KMS-11 (cell line): Measurements from ENCODE around the gene DGCR2.

ENCODE experiments used
- H2AFZ ChIP-seq: fragments of 200-600 bp; sonication (generic); 2 replicates; pipeline ENCODE4 v1.6.1; 2016; ENCODE audit warnings: antibody characterized with exemption, mixed run types, low read depth
- H3K27ac ChIP-seq: fragments of 200-600 bp; sonication (generic); 2 replicates; pipeline ENCODE4 v1.6.1; 2016; ENCODE audit warnings: mild to moderate bottlenecking, mixed run types
- H3K27me3 ChIP-seq: fragments of 200-600 bp; sonication (generic); 2 replicates; pipeline ENCODE4 v1.6.1; 2017; ENCODE audit warnings: mild to moderate bottlenecking, low read depth, mixed run types, moderate library complexity; ENCODE audit not compliant: insufficient read depth
- H3K36me3 ChIP-seq: fragments of 200-600 bp; sonication (generic); 2 replicates; pipeline ENCODE4 v1.6.1; 2017; ENCODE audit warnings: mild to moderate bottlenecking, mixed run types; ENCODE audit not compliant: insufficient read depth
- H3K4me1 ChIP-seq: fragments of 200-600 bp; sonication (generic); 2 replicates; pipeline ENCODE4 v1.6.1; 2016; ENCODE audit warnings: mild to moderate bottlenecking, low read depth, mixed run types; ENCODE audit not compliant: poor library complexity, severe bottlenecking
- H3K4me2 ChIP-seq: fragments of 200-600 bp; sonication (generic); 2 replicates; pipeline ENCODE4 v1.7.0; 2016; ENCODE audit warnings: mild to moderate bottlenecking, mixed run types
- H3K4me3 ChIP-seq: fragments of 200-600 bp; sonication (generic); IDR thresholded peaks from 2 replicates; pipeline ENCODE4 v1.6.1; 2017; ENCODE audit warnings: low read depth, low read length, mixed read lengths; ENCODE audit not compliant: insufficient read depth
- H3K79me2 ChIP-seq: fragments of 200-600 bp; sonication (generic); 2 replicates; pipeline ENCODE4 v1.6.1; 2016; ENCODE audit warnings: low read depth, mixed run types; ENCODE audit not compliant: insufficient read depth
- H3K9ac ChIP-seq: fragments of 200-600 bp; sonication (generic); 2 replicates; pipeline ENCODE4 v1.6.1; 2016; ENCODE audit warnings: mild to moderate bottlenecking, mixed run types
- H4K20me1 ChIP-seq: fragments of 200-600 bp; sonication (generic); 2 replicates; pipeline ENCODE4 v1.6.1; 2016; ENCODE audit warnings: mild to moderate bottlenecking, mixed run types; ENCODE audit not compliant: insufficient read depth
- TF ChIP-seq, protein P1 (sequence below): fragments of 200-600 bp; sonication (generic); conservative IDR thresholded peaks from 2 replicates; pipeline ENCODE4 v1.6.1; 2017; ENCODE audit warnings: low read depth, mild to moderate bottlenecking, antibody characterized with exemption, low read length, moderate library complexity, mixed read lengths

The DGCR2 gene

DNA sequence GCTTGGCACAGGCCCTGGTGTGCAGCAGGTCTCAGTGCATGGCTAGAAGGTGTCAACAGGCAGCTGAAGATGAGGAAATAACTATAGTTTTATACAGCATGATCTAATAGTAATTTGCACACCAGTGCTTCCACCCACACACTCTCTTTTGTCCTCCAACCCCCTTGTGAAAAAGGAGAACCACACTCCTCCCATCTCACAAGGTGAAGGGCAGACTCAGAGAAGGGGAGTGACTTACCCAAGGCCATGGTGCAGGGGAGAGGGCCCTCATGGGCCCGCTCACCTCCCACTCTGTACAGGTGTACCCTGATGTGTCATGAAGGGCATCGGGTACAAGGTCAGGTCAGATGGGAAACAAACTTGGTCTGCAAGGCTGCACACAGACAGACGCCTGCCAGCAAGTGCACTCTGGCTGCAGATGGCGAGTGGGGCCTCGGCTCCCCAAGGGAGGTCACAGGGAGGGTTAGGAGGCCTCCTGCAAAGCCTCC lies 53.4 kb downstream of the DGCR2 start:
- Histone ChIP-seq H2AFZ (no peak overlapping the region), H4K20me1 (no peaks in the 10 kb centered on the region), H3K27me3 (no peaks in the 10 kb centered on the region), H3K36me3 (no peaks in the 10 kb centered on the region), H3K4me1 (no peaks in the 10 kb centered on the region), H3K4me2 (no peak overlapping the region), H3K79me2 (no peaks in the 10 kb centered on the region), H3K27ac (no peak overlapping the region), H3K4me3 (no peak overlapping the region), H3K9ac (no peak overlapping the region)
- TF ChIP-seq, protein P1, sequence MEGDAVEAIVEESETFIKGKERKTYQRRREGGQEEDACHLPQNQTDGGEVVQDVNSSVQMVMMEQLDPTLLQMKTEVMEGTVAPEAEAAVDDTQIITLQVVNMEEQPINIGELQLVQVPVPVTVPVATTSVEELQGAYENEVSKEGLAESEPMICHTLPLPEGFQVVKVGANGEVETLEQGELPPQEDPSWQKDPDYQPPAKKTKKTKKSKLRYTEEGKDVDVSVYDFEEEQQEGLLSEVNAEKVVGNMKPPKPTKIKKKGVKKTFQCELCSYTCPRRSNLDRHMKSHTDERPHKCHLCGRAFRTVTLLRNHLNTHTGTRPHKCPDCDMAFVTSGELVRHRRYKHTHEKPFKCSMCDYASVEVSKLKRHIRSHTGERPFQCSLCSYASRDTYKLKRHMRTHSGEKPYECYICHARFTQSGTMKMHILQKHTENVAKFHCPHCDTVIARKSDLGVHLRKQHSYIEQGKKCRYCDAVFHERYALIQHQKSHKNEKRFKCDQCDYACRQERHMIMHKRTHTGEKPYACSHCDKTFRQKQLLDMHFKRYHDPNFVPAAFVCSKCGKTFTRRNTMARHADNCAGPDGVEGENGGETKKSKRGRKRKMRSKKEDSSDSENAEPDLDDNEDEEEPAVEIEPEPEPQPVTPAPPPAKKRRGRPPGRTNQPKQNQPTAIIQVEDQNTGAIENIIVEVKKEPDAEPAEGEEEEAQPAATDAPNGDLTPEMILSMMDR = no peak

- Histone ChIP-seq H3K27ac (no peak overlapping the region), H4K20me1 (no peaks in the 10 kb centered on the region)
- TF ChIP-seq, protein P1 = no peak
Measured at GRCh38 chr22:19067696-19068348, 54.4 kb downstream of the DGCR2 start.

DNA sequence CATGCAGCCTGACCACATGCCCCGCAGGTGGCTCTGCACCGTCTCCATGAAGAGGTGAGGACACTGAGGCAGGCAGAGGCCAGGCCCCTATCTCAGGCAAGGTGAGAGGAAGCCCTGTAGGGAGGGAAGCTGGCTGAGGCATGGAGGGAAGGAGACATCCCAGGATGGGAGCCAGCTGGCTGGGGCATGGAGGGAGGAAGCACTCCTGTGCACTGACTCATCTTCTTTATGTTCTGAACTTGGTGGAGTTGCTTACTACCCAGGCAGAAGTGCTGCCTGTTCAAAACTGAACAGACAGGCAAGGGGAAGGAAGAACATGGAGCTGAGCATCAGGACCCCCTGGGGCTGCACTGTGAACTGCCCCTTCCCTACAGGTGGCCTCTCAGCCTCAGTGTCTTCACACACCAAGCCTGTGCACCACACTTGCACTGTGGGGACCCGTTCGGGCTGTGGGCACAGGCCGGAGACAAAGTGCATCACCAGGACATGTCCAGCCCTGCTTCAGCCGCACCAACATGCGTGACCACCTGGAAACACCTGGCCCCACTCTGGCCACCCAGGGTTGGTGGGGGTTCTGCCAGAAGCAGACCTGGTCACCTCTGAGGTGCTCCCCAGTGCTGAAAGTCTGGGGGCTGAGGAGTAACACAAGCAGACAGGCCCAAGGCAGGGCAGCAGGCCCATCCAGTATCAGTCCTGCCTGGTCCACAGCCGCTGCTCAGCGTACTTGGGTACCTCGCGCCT lies 55.5 kb downstream of the DGCR2 start:
- Histone ChIP-seq H3K4me1 (no peaks in the 10 kb centered on the region), H3K9ac (no peak overlapping the region), H3K4me2 (no peak overlapping the region), H3K4me3 (no peak overlapping the region), H2AFZ (no peak overlapping the region), H3K27me3 (no peaks in the 10 kb centered on the region), H3K36me3 (no peaks in the 10 kb centered on the region), H4K20me1 (no peaks in the 10 kb centered on the region), H3K79me2 (no peaks in the 10 kb centered on the region), H3K27ac (no peak overlapping the region)
- TF ChIP-seq, protein P1 = no peak

More at GRCh38 chr22:19067696-19068348, 54.4 kb downstream of the DGCR2 start:
- H3K79me2 ChIP-seq = no peaks in the 10 kb centered on the region
- no peak overlapping the region for H3K9ac ChIP-seq
- no peak overlapping the region for H3K4me3 ChIP-seq
- no peak overlapping the region for H3K4me2 ChIP-seq
- no peaks in the 10 kb centered on the region for H3K4me1 ChIP-seq
- H2AFZ ChIP-seq = no peak overlapping the region
- H3K36me3 ChIP-seq = no peaks in the 10 kb centered on the region
- no peaks in the 10 kb centered on the region for H3K27me3 ChIP-seq

GRCh38 chr22:19065929-19066328 lies 56.3 kb downstream of the DGCR2 start:
- Histone ChIP-seq H3K4me3 (no peak overlapping the region), H3K36me3 (no peaks in the 10 kb centered on the region), H3K27ac (no peak overlapping the region), H4K20me1 (no peaks in the 10 kb centered on the region), H3K4me2 (no peak overlapping the region), H3K79me2 (no peaks in the 10 kb centered on the region), H2AFZ (no peak overlapping the region), H3K27me3 (no peaks in the 10 kb centered on the region), H3K4me1 (no peaks in the 10 kb centered on the region), H3K9ac (no peak overlapping the region)
- TF ChIP-seq, protein P1 = no peak
